GM12801 (cell line): ENCODE measurements around the gene STARD5.

Experiments
- TF ChIP-seq, protein P1 (sequence below): IDR thresholded peaks from one replicate; pipeline ENCODE4 v1.5.1; 2011; ENCODE audit warnings: control low read depth; ENCODE audit not compliant: insufficient read length; ENCODE audit errors: extremely low read depth

The STARD5 gene

DNA sequence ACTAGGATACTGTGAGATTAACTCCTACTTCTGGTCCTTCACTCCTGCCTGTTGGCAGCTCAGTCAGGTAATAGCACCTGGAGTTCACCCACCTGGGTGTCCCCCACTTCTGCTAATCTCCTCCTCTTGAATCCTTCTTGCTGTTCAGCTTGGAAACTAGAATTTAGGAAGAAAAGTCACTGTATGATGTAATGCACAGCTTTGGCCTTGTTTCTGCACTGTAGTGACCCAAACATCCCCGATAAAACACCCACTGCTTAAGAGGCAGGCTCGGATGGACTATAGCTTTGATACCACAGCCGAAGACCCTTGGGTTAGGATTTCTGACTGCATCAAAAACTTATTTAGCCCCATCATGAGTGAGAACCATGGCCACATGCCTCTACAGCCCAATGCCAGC, 24.8 kb downstream of the STARD5 start:
- TF ChIP-seq, protein P1, sequence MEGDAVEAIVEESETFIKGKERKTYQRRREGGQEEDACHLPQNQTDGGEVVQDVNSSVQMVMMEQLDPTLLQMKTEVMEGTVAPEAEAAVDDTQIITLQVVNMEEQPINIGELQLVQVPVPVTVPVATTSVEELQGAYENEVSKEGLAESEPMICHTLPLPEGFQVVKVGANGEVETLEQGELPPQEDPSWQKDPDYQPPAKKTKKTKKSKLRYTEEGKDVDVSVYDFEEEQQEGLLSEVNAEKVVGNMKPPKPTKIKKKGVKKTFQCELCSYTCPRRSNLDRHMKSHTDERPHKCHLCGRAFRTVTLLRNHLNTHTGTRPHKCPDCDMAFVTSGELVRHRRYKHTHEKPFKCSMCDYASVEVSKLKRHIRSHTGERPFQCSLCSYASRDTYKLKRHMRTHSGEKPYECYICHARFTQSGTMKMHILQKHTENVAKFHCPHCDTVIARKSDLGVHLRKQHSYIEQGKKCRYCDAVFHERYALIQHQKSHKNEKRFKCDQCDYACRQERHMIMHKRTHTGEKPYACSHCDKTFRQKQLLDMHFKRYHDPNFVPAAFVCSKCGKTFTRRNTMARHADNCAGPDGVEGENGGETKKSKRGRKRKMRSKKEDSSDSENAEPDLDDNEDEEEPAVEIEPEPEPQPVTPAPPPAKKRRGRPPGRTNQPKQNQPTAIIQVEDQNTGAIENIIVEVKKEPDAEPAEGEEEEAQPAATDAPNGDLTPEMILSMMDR: no peak

- TF ChIP-seq, protein P1: no peak
Observed at GRCh38 chr15:81298611-81299010, 25.3 kb downstream of the STARD5 start.

DNA sequence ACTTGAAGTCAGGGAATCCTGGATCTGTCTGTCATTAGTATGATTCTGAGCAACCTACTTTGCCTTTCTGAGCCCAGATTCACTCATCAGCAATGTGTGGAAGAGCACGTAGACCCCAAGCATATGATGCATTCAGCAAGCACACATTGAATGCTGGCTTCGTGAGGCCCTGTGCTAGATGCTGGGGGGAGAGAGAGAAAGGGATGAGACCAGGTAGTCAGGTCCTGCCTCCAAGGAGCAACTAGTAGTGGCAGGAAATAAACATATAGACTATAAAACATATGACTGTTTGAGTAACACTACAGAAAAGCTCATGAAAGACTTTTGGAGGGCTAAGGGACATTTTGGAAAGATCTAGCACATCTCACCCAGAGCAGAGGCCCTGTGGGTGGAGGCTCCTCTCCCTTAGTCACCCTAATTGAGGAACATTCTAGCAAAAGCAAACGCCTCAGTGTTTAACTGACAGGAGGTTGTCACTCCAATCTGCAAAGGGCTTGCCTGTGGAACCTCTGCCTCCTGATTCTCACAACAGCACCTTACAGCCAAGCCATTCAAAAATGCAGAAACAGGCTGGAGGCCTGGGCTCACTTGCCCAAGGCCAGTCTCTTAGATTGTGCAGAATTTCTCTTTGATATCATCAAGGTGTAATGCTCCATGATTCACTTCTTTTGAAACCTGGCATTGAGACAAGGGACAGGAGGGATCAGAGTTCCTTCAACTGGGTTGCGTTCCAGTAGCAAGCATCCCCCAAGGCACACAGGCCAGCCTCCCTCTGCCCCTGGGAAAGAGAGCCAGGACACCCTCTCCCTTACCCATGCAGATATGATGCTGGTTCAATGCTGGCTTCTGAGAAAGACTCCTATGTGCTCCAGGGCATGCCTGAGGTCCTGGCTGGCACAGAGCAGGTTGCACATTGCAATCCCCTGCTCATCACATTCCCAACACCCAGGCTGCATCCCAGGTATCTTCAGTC, 26.1 kb downstream of the STARD5 start:
- TF ChIP-seq, protein P1: no peak

GRCh38 chr15:81297147-81297572, 26.8 kb downstream of the STARD5 start:
- TF ChIP-seq, protein P1: no peak

- TF ChIP-seq, protein P1: no peak
Observed at GRCh38 chr15:81296673-81297072, 27.3 kb downstream of the STARD5 start.

DNA sequence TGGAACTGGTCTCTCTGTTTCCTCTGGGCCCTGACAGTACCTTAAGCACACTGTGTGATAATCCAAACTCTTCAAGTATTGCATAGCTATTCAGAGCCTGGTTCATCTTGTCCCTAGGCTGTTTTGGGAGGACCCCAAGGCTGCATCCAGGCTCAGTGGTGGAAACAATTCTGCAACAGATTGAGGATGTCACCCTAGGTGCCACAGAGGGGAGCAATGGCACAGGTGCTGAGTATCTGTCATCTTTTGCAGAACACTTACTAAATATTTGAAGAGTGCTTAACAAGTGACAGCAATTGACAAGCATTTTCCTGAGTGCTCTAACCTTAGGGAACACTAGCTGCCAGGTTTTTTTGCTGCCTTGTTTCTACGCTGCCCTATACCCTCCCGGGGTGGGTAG, 27.8 kb downstream of the STARD5 start:
- TF ChIP-seq, protein P1: no peak

GRCh38 chr15:81295486-81296121, 28.3 kb downstream of the STARD5 start:
- TF ChIP-seq, protein P1: no peak
